CD4-positive, alpha-beta T cell treated with Interleukin-4 for 4 hours (primary cell): Measurements from ENCODE around the gene RNF11.

Experiments
- DNase-seq: peaks from one replicate; pipeline ENCODE4 v3.0.0-alpha.2; 2020

Gene RNF11

DNA sequence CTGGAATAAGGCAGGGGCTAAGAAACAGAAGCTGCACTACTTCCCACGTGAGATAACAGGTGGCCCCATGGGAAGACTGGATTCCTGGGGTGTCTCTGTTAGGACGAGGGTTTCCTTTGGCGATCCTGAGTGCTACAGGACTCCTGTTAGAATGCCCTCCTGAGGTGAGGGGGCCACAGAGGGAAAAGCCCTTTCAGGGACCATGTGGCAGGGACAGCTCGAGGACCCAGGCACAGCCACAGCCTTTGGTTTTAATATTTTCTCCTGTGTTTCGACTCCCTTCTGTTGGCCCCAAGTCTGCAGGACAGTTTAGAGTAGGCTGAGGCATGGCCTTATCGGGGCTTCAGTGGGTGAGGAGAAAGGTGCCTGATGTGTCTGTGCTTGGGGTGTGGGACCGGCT, 81.7 kb downstream of the RNF11 start:
- DNase-seq, result no peak

DNA sequence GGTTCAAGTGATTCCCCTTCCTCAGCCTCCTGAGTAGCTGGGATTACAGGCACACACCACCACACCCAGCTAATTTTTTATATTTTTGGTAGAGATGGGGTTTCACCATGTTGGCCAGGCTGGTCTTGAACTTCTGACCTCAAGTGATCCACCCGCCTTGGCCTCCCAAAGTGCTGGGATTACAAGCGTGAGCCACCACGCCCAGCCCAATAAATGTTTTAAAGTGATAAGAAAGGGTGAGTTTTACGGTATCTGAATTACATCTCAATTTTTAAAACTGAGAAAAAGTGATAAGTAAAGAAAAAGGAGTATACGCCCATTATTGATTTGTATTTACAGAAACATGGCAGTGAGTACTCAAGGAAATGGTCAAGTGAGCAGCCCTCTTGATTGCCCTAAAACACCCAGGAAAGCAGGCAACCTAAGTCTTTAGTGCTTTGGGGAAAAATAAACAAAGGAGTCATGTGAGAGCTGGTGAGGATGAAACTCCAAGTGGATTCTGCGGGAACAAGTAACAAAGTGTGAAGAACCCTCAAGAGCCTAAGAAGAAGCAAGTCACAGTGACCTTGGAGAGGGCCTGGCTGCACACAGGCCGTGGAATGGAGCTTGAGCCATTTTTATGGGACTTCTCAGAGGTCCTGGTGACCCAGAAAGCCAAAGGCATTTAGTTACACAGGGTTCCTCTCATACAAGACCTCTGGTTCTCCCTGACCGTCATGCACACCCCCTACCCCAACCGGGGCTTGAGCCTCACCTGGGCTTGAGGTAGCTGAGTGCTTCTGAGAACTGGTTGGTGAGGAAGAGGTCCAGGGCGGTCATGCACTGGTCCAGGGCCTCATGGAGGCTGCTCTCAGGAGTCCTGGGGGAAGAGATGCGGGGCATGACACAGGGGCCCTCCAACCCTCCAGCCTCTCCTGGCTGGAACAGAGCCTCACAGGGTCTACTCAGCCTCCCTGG, 85.2 kb downstream of the RNF11 start:
- no peak for DNase-seq

DNA sequence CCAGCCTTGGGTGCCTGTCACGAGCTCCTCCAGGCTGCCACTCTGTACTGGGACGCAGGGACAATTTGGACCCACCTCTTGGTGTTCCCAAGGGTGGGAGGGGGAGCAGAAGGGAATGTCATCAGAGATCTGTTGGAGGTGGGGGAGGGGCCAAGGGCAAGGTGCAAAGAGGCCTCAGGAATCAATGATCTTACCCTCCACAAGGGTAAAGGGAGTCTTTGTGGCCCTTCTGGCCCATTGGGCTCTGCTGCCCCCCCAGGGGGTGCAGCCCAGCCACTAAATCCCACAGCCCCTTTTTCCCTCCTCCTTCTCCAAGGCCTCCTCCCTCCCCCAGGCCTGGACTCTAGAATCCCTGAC, 85.8 kb downstream of the RNF11 start:
- DNase-seq, result no peak

DNA sequence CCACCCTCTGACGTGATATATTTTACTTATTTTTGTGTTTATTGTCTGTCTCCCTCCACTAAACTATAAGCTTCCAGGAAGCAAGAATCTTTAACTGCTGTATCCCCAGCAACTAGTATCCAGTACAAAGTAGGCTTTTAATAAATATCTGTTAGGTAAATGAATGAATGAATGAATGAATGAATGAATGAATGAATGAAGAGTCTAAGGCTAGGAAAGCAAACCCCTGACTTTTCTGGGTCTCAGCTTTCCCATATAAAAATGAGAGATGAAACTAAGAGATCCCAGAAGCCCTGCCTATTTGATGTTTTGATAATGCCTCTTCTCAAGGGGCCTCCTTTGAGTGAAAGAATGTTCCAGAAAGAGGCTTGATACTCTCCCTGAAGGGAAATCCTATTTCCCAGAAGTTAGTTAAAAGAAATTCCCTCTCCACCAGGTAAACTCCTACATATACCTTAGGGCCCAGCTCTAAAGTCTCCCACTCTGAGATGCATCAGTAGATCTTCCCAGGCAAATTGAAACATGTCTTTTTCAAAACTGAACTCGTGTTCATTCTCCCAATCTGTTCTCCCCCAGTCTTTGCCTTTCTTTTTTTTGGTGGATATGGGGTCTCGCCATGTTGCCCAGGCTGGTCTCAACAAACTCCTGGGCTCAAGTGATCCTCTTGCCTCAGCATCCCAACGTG, 86.5 kb downstream of the RNF11 start:
- no peak for DNase-seq
